Measurements from ENCODE around the gene UNC13A. TPM values are rescaled to one million over a fixed set of nuclear protein-coding genes. Genes with fewer than 3 reads are reported as not detected.
"Not testable (repeated sequence)": the region's sequence is repeated elsewhere in the genome, so short reads cannot be mapped to it uniquely, and the experiment has no call there.

UNC13A gene
- total RNA-seq, 1 donor from 2014 or later: 1.3 TPM

- Mint-ChIP-seq H3K4me3 (no peak overlapping the region), H3K27ac (peak overlapping the region; percentile 44), H3K4me1 (peaks cover 12% of the 10 kb centered on the region), H3K36me3 (no peaks in the 10 kb centered on the region), H3K9me3 (peaks cover 3% of the 10 kb centered on the region), H3K27me3 (ENCODE audit: insufficient read depth, low read depth) (peaks cover 5% of the 10 kb centered on the region)
- Histone ChIP-seq H3K9me3 (ENCODE audit: low read depth) (no peaks in the 10 kb centered on the region), H4K20me1 (ENCODE audit: low read depth) (peaks cover 9% of the 10 kb centered on the region), H3K79me2 (ENCODE audit: low read depth) (peaks cover 13% of the 10 kb centered on the region), H2AFZ (replicated peaks) (peak overlapping the region; percentile 79), H3K4me1 (no peaks in the 10 kb centered on the region), H3K9ac (no peak overlapping the region), H3K27me3 (no peaks in the 10 kb centered on the region), H3K4me2 (peak overlapping the region; percentile 18), H3K4me3 (no peak overlapping the region), H3F3A (ENCODE audit: low read depth) (peaks cover 23% of the 10 kb centered on the region), H3K27ac (peak overlapping the region; percentile 46), H3K36me3 (no peaks in the 10 kb centered on the region)
- TF ChIP-seq, protein P1, sequence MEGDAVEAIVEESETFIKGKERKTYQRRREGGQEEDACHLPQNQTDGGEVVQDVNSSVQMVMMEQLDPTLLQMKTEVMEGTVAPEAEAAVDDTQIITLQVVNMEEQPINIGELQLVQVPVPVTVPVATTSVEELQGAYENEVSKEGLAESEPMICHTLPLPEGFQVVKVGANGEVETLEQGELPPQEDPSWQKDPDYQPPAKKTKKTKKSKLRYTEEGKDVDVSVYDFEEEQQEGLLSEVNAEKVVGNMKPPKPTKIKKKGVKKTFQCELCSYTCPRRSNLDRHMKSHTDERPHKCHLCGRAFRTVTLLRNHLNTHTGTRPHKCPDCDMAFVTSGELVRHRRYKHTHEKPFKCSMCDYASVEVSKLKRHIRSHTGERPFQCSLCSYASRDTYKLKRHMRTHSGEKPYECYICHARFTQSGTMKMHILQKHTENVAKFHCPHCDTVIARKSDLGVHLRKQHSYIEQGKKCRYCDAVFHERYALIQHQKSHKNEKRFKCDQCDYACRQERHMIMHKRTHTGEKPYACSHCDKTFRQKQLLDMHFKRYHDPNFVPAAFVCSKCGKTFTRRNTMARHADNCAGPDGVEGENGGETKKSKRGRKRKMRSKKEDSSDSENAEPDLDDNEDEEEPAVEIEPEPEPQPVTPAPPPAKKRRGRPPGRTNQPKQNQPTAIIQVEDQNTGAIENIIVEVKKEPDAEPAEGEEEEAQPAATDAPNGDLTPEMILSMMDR (IDR thresholded peaks at IDR 0.05): no peak
- TF ChIP-seq EZH2 (IDR thresholded peaks at IDR 0.05): no peak
- no peak for TF ChIP-seq EZH2phosphoT487 (IDR thresholded peaks at IDR 0.05)
- DNase-seq (ENCODE audit: low spot score): peak; percentile 15
Measured at GRCh38 chr19:17553256-17553655, 134.9 kb downstream of the UNC13A start.

GRCh38 chr19:17552735-17553134 lies 135.4 kb downstream of the UNC13A start:
- Histone ChIP-seq H3K79me2 (ENCODE audit: low read depth) (peaks cover 13% of the 10 kb centered on the region), H3F3A (ENCODE audit: low read depth) (peaks cover 23% of the 10 kb centered on the region)
- not testable (repeated sequence) for H3K27me3 Mint-ChIP-seq (ENCODE audit: insufficient read depth, low read depth); H3K27ac ChIP-seq; H3K27me3 ChIP-seq; H4K20me1 ChIP-seq (ENCODE audit: low read depth); H3K36me3 Mint-ChIP-seq; H3K27ac Mint-ChIP-seq; DNase-seq (ENCODE audit: low spot score); H3K36me3 ChIP-seq; H2AFZ ChIP-seq (replicated peaks); H3K4me1 ChIP-seq; H3K9ac ChIP-seq; H3K4me3 ChIP-seq; H3K4me3 Mint-ChIP-seq; H3K4me2 ChIP-seq; H3K9me3 ChIP-seq (ENCODE audit: low read depth); H3K9me3 Mint-ChIP-seq
- H3K4me1 Mint-ChIP-seq: peaks cover 12% of the 10 kb centered on the region

Other genes with a start within 250 kb of the UNC13A start
- gene TMEM221, start 239.7 kb downstream of the UNC13A start, total RNA-seq (ENCODE audit: low replicate concordance): 0.17 and 2.2 TPM in 2 replicates
- not detected in 2 replicates for gene NXNL1, start 227.4 kb downstream of the UNC13A start, total RNA-seq (ENCODE audit: low replicate concordance)
- gene SLC27A1, start 217.8 kb downstream of the UNC13A start, total RNA-seq (ENCODE audit: low replicate concordance): 13.9 and 22.4 TPM in 2 replicates
- 22.8 and 86.0 TPM in 2 replicates for gene PGLS, start 176.7 kb downstream of the UNC13A start, total RNA-seq (ENCODE audit: low replicate concordance)
- 38.4 and 60.3 TPM in 2 replicates for gene COLGALT1, start 132.7 kb downstream of the UNC13A start, total RNA-seq (ENCODE audit: low replicate concordance)
- gene MAP1S, start 31.1 kb upstream of the UNC13A start, total RNA-seq (ENCODE audit: low replicate concordance): 8.9 and 30.4 TPM in 2 replicates
- gene FCHO1, start 63.1 kb upstream of the UNC13A start, total RNA-seq (ENCODE audit: low replicate concordance): 15.5 and 29.8 TPM in 2 replicates
- not detected in 2 replicates for gene B3GNT3, start 106.8 kb upstream of the UNC13A start, total RNA-seq (ENCODE audit: low replicate concordance)
- 0.37 TPM in 1 of 2 replicates, not detected in the other for gene INSL3, start 133.2 kb upstream of the UNC13A start, total RNA-seq (ENCODE audit: low replicate concordance)
- gene JAK3, start 159.6 kb upstream of the UNC13A start, total RNA-seq (ENCODE audit: low replicate concordance): 3.4 and 3.9 TPM in 2 replicates
- 975 and 1,520 TPM in 2 replicates for gene RPL18A, start 171.6 kb upstream of the UNC13A start, total RNA-seq (ENCODE audit: low replicate concordance)
- gene SLC5A5, start 183.6 kb upstream of the UNC13A start, total RNA-seq (ENCODE audit: low replicate concordance): 0.37 and 0.51 TPM in 2 replicates
- gene CCDC124, start 244.7 kb upstream of the UNC13A start, total RNA-seq (ENCODE audit: low replicate concordance): 23.3 and 54.9 TPM in 2 replicates